Measurements from ENCODE around the gene SH2D1B.

The SH2D1B gene

GRCh38 chr1:162404550-162405160, 7.3 kb downstream of the SH2D1B start:
- no peak for DNase-seq (ENCODE audit: insufficient read length, low spot score)
- no peak for FAIRE-seq
- TF ChIP-seq POU2F2 (IDR thresholded peaks at IDR 0.05; ENCODE audit: low read depth, low read length) (no peak), POLR2A (IDR thresholded peaks at IDR 0.05; ENCODE audit: low read depth, low read length) (no peak), TAF1 (IDR thresholded peaks at IDR 0.05; ENCODE audit: low read depth, low read length) (no peak), PAX5 (IDR thresholded peaks at IDR 0.05; ENCODE audit: insufficient read depth, low read length, severe bottlenecking) (no peak), POLR2AphosphoS5 (IDR thresholded peaks at IDR 0.05; ENCODE audit: low read depth, low read length) (no peak)

GRCh38 chr1:162400790-162401355, 11.1 kb downstream of the SH2D1B start:
- no peak for FAIRE-seq
- TF ChIP-seq POU2F2 (IDR thresholded peaks at IDR 0.05; ENCODE audit: low read depth, low read length) (no peak), POLR2A (IDR thresholded peaks at IDR 0.05; ENCODE audit: low read depth, low read length) (no peak), TAF1 (IDR thresholded peaks at IDR 0.05; ENCODE audit: low read depth, low read length) (no peak), PAX5 (IDR thresholded peaks at IDR 0.05; ENCODE audit: insufficient read depth, low read length, severe bottlenecking) (no peak), POLR2AphosphoS5 (IDR thresholded peaks at IDR 0.05; ENCODE audit: low read depth, low read length) (no peak), SPI1 (IDR thresholded peaks at IDR 0.05; ENCODE audit: low read depth, low read length) (no peak)
- no peak for DNase-seq (ENCODE audit: insufficient read length, low spot score)

GRCh38 chr1:162398999-162399580, 12.8 kb downstream of the SH2D1B start:
- no peak for DNase-seq (ENCODE audit: insufficient read length, low spot score)
- no peak for FAIRE-seq
- no peak for TF ChIP-seq POLR2A (IDR thresholded peaks at IDR 0.05; ENCODE audit: low read depth, low read length)

- no peak for FAIRE-seq
- DNase-seq (ENCODE audit: insufficient read length, low spot score): no peak
- TF ChIP-seq PAX5 (IDR thresholded peaks at IDR 0.05; ENCODE audit: insufficient read depth, low read length, severe bottlenecking) (no peak), POLR2AphosphoS5 (IDR thresholded peaks at IDR 0.05; ENCODE audit: low read depth, low read length) (no peak), POU2F2 (IDR thresholded peaks at IDR 0.05; ENCODE audit: low read depth, low read length) (no peak), SPI1 (IDR thresholded peaks at IDR 0.05; ENCODE audit: low read depth, low read length) (no peak), POLR2A (IDR thresholded peaks at IDR 0.05; ENCODE audit: low read depth, low read length) (no peak), TAF1 (IDR thresholded peaks at IDR 0.05; ENCODE audit: low read depth, low read length) (no peak)
Observed at GRCh38 chr1:162397943-162398560, 13.9 kb downstream of the SH2D1B start.

GRCh38 chr1:162397039-162397448, 14.9 kb downstream of the SH2D1B start:
- TF ChIP-seq PAX5 (IDR thresholded peaks at IDR 0.05; ENCODE audit: insufficient read depth, low read length, severe bottlenecking) (no peak), POLR2A (IDR thresholded peaks at IDR 0.05; ENCODE audit: low read depth, low read length) (no peak), TAF1 (IDR thresholded peaks at IDR 0.05; ENCODE audit: low read depth, low read length) (no peak), SPI1 (IDR thresholded peaks at IDR 0.05; ENCODE audit: low read depth, low read length) (no peak), POLR2AphosphoS5 (IDR thresholded peaks at IDR 0.05; ENCODE audit: low read depth, low read length) (no peak), POU2F2 (IDR thresholded peaks at IDR 0.05; ENCODE audit: low read depth, low read length) (no peak)
- FAIRE-seq (no peak), DNase-seq (ENCODE audit: insufficient read length, low spot score) (no peak)

GRCh38 chr1:162396201-162396906, 15.6 kb downstream of the SH2D1B start:
- DNase-seq (ENCODE audit: insufficient read length, low spot score): no peak
- FAIRE-seq: no peak
- TF ChIP-seq POU2F2 (IDR thresholded peaks at IDR 0.05; ENCODE audit: low read depth, low read length) (no peak), SPI1 (IDR thresholded peaks at IDR 0.05; ENCODE audit: low read depth, low read length) (no peak), PAX5 (IDR thresholded peaks at IDR 0.05; ENCODE audit: insufficient read depth, low read length, severe bottlenecking) (no peak), POLR2AphosphoS5 (IDR thresholded peaks at IDR 0.05; ENCODE audit: low read depth, low read length) (no peak), POLR2A (IDR thresholded peaks at IDR 0.05; ENCODE audit: low read depth, low read length) (no peak), TAF1 (IDR thresholded peaks at IDR 0.05; ENCODE audit: low read depth, low read length) (no peak)

GRCh38 chr1:162391790-162392563, 20.0 kb downstream of the SH2D1B start:
- DNase-seq (ENCODE audit: insufficient read length, low spot score): peak; percentile 35

GRCh38 chr1:162390396-162391185, 21.3 kb downstream of the SH2D1B start:
- no peak for FAIRE-seq
- no peak for DNase-seq (ENCODE audit: insufficient read length, low spot score)
- TF ChIP-seq POLR2AphosphoS5 (IDR thresholded peaks at IDR 0.05; ENCODE audit: low read depth, low read length): no peak
- TF ChIP-seq PAX5 (IDR thresholded peaks at IDR 0.05; ENCODE audit: insufficient read depth, low read length, severe bottlenecking): no peak
- TF ChIP-seq POLR2A (IDR thresholded peaks at IDR 0.05; ENCODE audit: low read depth, low read length): no peak
- TF ChIP-seq SPI1 (IDR thresholded peaks at IDR 0.05; ENCODE audit: low read depth, low read length): no peak
- no peak for TF ChIP-seq POU2F2 (IDR thresholded peaks at IDR 0.05; ENCODE audit: low read depth, low read length)
- no peak for TF ChIP-seq TAF1 (IDR thresholded peaks at IDR 0.05; ENCODE audit: low read depth, low read length)

More at GRCh38 chr1:162391790-162392563, 20.0 kb downstream of the SH2D1B start:
- TF ChIP-seq POU2F2 (IDR thresholded peaks at IDR 0.05; ENCODE audit: low read depth, low read length) (no peak), SPI1 (IDR thresholded peaks at IDR 0.05; ENCODE audit: low read depth, low read length) (peak; percentile 33; the same call in 1 of the 2 replicates)
- no peak for FAIRE-seq

Measured in GM12891 (cell line).